GM10248 (cell line): ENCODE results near the gene RNU5D-1.
A peak's percentile ranks its signal among the peaks of the same experiment; 100 is the strongest.

ENCODE experiments used
- CTCF ChIA-PET: fragments of 300-600 bp; sonication (Branson Sonifier 250); formaldehyde crosslinking; extraction: SDS; loops from one replicate; lab custom pipeline; 2021; ENCODE audit warnings: antibody characterized with exemption; lab: Yijun Ruan, JAX
- POLR2A ChIA-PET: fragments of 350-650 bp; sonication (Branson Sonifier 250); formaldehyde crosslinking; extraction: SDS; loops from one replicate; lab custom pipeline; 2020; ENCODE audit warnings: antibody characterized with exemption; lab: Yijun Ruan, JAX
- DNase-seq: peaks from one replicate; pipeline ENCODE4 v3.0.0; 2012; ENCODE audit errors: extremely low spot score
- TF ChIP-seq, protein P1 (sequence below): IDR thresholded peaks from 2 replicates; pipeline ENCODE4 v1.5.1; 2012; ENCODE audit warnings: mild to moderate bottlenecking, low read depth; ENCODE audit errors: extremely low read depth, missing control alignments, control extremely low read depth

The RNU5D-1 gene

DNA sequence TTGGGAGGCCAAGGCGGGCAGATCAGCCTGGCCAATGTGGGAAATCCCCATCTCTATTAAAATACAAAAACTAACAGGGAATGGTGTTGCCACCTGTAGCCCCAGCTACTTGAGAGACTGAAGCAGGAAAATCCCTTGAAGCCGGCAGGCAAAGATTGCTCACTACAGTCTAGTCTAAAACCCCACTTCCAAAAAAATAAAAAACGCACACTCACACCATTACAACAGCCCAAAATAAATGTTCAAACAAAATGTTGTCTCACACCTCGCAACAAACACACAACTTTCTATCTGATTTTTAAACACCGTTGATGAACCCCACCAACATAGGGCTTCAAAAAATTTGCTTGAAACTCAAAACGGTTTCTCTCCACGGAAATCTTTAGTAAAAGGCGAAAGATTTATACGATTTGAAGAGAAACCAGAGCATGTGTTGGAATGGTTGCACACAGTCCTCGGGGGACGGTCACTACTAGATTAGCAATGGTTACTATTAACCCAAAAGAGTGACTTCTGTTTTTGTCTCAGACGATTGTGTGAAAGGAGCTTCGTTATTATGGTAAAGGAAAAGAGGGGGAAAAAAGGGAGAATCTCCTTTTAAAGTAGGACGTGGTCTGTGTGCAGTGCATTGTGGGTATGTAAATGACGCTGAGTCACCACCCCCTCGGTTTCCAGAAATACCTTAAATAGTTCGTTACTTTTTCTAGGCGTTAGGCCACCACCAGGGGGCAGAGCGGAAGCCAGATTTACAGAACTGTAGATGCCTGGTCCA, at the start of gene RNU5D-1:
RNU5D-1 (minus strand) TSS at position 430 of the 772 bp plus-strand sequence.
- TF ChIP-seq, protein P1, sequence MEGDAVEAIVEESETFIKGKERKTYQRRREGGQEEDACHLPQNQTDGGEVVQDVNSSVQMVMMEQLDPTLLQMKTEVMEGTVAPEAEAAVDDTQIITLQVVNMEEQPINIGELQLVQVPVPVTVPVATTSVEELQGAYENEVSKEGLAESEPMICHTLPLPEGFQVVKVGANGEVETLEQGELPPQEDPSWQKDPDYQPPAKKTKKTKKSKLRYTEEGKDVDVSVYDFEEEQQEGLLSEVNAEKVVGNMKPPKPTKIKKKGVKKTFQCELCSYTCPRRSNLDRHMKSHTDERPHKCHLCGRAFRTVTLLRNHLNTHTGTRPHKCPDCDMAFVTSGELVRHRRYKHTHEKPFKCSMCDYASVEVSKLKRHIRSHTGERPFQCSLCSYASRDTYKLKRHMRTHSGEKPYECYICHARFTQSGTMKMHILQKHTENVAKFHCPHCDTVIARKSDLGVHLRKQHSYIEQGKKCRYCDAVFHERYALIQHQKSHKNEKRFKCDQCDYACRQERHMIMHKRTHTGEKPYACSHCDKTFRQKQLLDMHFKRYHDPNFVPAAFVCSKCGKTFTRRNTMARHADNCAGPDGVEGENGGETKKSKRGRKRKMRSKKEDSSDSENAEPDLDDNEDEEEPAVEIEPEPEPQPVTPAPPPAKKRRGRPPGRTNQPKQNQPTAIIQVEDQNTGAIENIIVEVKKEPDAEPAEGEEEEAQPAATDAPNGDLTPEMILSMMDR, result peak; percentile 81
- CTCF ChIA-PET, result interaction anchor here (0.6 to 7.2 kb wide), 33 partner anchors 11 to 845 kb away, joined by 3 to 89 read pairs (median 4); partner anchors contain the start of genes BEST4, BTBD19, HECTD3 and KIF2C
- POLR2A ChIA-PET, result interaction anchor here (0.6 to 3.1 kb wide), 12 partner anchors 10 to 861 kb away, joined by 3 to 95 read pairs (median 4); partner anchors contain the start of genes ARMH1, BTBD19, HECTD3 and PLK3
- peak; percentile 87 for DNase-seq

DNA sequence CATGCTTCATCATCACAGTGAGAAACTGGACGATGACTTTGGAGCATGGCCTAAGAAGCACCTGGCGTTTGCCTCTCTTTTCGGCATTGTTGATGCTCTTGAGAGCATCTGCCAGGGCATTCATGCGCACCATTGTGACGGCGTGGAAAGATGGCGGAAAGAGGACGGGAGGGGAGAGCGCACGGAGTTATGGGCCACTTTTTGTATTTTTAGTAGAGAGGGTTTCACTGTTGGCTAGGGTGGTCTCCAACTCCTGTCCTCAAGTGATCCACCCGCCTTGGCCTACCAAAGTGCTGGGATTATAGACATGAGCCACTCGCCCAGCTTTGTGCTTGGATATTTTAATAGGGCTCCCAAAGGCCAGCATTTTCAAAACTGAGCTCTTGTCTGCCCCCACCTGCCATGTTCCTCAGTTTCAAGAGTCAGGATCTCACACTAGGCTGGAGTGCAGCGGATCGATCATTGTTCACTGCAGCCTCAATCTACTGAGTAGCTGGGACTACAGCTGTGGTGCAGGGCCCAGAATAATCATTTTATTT, 49.7 kb upstream of the RNU5D-1 start:
- CTCF ChIA-PET, result interaction anchor here (1.1 to 2.8 kb wide), 7 partner anchors 10 to 52 kb away, joined by 3 to 8 read pairs (median 4); partner anchors contain the start of genes PLK3 and RNU5D-1

DNA sequence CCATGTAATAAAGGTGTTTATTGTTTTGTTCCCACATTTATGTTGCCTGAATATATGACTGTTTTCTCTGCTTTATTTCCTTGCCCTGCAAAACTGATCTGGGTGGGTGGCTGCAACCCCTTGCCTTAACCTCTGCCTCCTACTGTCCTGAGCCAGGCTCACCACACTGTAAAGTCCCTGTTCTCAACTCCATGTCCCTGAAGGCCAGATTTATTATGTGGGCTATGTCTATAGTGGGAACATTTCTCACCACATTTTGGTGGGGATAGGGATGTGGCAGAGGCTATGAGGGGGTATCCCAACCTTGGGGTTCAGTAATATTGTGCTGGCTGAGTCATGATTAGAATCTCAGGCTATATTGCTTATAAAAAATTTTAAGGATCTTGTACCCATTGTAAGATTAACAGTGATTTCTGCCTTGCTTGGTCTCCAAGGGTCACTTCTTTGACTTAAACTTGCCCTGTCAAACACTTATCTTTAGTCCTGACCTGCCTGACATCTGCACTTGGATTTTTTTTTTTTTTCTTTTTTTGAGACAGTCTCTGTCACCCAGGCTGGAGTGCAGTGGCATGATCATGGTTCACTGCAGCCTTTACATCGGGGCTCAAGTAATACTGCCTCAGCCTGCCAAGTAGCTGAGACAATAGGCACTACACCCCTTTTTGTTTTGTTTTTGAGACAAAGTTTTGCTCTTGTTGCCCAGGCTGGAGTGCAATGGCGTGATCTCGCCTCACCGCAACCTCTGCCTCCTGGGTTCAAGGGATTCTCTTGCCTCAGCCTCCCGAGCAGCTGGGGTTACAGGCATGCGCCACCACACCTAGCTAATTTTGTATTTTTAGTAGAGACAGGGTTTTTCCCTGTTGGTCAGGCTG, 48.0 kb upstream of the RNU5D-1 start:
- ChIA-PET CTCF (interaction anchor here (1.2 to 2.8 kb wide), 4 partner anchors 8 to 14 kb away, joined by 3 to 8 read pairs (median 5); partner anchors contain the start of gene BEST4), POLR2A (interaction anchor here (0.9 to 1.4 kb wide), 2 partner anchors 10 to 21 kb away, joined by 3 to 5 read pairs; partner anchors contain the start of genes BEST4 and PLK3)
- no peak for DNase-seq
- TF ChIP-seq, protein P1, result no peak

More for the DNA sequence above, 49.7 kb upstream of the RNU5D-1 start:
- TF ChIP-seq, protein P1, result no peak
- no peak for DNase-seq
- POLR2A ChIA-PET, result interaction anchor here (0.8 to 1.8 kb wide), 5 partner anchors 9 to 39 kb away, joined by 3 to 10 read pairs (median 4); partner anchors contain the start of gene PLK3

DNA sequence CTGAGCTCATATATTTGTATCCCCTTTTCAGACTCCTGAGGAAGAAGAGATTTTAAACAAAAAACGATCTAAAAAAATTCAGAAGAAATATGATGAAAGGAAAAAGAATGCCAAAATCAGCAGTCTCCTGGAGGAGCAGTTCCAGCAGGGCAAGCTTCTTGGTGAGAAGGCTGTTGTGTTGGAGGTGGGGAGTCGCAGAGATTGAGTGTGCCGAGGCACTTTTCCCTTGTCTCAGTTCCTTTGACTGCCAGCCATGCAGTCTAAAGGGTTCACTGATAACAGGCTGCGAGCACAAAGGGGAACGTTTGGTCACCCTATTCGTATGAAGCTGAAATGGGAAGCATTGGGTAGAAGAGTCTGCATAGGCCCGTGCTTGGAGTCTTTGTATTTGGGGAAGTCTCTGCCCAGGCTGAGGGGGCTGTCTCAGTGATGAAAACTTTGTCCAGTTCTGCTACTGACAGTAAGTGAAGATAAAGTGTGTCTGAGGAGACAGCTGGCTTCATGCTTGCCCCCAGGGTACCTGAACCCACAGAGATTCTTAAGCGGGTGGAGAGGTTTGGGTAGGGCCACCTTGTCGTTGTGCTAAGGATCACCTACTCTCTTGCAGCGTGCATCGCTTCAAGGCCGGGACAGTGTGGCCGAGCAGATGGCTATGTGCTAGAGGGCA, 47.1 kb upstream of the RNU5D-1 start:
- TF ChIP-seq, protein P1, result no peak
- DNase-seq, result no peak
- ChIA-PET POLR2A (no interaction called here), CTCF (interaction anchor here (0.6 to 1.9 kb wide), 5 partner anchors 9 to 22 kb away, joined by 3 to 7 read pairs (median 3); partner anchors contain the start of gene PLK3)

DNA sequence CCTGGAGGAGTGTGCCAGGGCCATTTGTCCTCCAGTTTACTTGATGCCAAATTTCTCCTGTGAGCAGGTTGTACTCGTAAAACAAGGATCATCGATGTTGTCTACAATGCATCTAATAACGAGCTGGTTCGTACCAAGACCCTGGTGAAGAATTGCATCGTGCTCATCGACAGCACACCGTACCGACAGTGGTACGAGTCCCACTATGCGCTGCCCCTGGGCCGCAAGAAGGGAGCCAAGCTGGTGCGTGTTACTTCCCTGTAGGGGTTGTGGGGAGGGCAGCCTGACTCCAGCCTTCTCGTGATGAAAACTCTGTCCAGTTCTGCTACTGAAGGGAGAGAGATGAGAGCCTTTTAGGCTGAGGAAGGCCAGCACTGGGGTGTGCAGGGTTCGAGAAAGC, 46.6 kb upstream of the RNU5D-1 start:
- POLR2A ChIA-PET, result no interaction called here

More for the DNA sequence above, 46.6 kb upstream of the RNU5D-1 start:
- DNase-seq, result no peak
- TF ChIP-seq, protein P1, result no peak
- CTCF ChIA-PET, result interaction anchor here (0.6 to 1.9 kb wide), 5 partner anchors 9 to 23 kb away, joined by 3 to 7 read pairs (median 3); partner anchors contain the start of gene PLK3
